Measurements from ENCODE around the gene GPR143. TPM values are rescaled to one million over a fixed set of nuclear protein-coding genes. Genes with fewer than 3 reads are reported as not detected.

GPR143 gene
- polyA plus RNA-seq, 2 of the 4 experiments (the other 2 are of a cell fraction), result not detected

GRCh38 chrX:9805956-9806355, 40.3 kb upstream of the GPR143 start:
- Histone ChIP-seq H3K4me2 (no peak overlapping the region), H3K9me3 (peaks cover under 1% of the 10 kb centered on the region; the same call in 1 of the 3 replicates), H3K27ac (no peak overlapping the region), H3K4me1 (no peaks in the 10 kb centered on the region), H3K4me3 (no peak overlapping the region)
- POLR2A ChIA-PET, result no interaction called here
- no peak for ATAC-seq
- no peak for FAIRE-seq
- DNase-seq (ENCODE audit: low read depth in 1 of 2, low spot score in 1 of 2), result no peak
- WGBS (ENCODE audit: missing lambda C conversion rate), result 82% methylated on average over 7 of the region's 7 CpGs
- CTCF ChIA-PET, result no interaction called here
- no peak for TF ChIP-seq HEYL (CRISPR knock-in tag; IDR thresholded peaks at IDR 0.05)
- TF ChIP-seq, protein P1, sequence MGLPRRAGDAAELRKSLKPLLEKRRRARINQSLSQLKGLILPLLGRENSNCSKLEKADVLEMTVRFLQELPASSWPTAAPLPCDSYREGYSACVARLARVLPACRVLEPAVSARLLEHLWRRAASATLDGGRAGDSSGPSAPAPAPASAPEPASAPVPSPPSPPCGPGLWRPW (IDR thresholded peaks at IDR 0.05), result no peak

- ATAC-seq (no peak), FAIRE-seq (no peak), DNase-seq (ENCODE audit: low read depth in 1 of 2, low spot score in 1 of 2) (no peak)
- WGBS (ENCODE audit: missing lambda C conversion rate), result 57% methylated on average over 5 of the region's 5 CpGs
- peaks cover 12% of the 10 kb centered on the region; the same call in 2 of the 3 replicates for H3K9me3 ChIP-seq
- no peak overlapping the region for H3K4me2 ChIP-seq
- TF ChIP-seq, protein P2, sequence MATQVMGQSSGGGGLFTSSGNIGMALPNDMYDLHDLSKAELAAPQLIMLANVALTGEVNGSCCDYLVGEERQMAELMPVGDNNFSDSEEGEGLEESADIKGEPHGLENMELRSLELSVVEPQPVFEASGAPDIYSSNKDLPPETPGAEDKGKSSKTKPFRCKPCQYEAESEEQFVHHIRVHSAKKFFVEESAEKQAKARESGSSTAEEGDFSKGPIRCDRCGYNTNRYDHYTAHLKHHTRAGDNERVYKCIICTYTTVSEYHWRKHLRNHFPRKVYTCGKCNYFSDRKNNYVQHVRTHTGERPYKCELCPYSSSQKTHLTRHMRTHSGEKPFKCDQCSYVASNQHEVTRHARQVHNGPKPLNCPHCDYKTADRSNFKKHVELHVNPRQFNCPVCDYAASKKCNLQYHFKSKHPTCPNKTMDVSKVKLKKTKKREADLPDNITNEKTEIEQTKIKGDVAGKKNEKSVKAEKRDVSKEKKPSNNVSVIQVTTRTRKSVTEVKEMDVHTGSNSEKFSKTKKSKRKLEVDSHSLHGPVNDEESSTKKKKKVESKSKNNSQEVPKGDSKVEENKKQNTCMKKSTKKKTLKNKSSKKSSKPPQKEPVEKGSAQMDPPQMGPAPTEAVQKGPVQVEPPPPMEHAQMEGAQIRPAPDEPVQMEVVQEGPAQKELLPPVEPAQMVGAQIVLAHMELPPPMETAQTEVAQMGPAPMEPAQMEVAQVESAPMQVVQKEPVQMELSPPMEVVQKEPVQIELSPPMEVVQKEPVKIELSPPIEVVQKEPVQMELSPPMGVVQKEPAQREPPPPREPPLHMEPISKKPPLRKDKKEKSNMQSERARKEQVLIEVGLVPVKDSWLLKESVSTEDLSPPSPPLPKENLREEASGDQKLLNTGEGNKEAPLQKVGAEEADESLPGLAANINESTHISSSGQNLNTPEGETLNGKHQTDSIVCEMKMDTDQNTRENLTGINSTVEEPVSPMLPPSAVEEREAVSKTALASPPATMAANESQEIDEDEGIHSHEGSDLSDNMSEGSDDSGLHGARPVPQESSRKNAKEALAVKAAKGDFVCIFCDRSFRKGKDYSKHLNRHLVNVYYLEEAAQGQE (IDR thresholded peaks at IDR 0.05), result no peak
- TF ChIP-seq TFCP2L1 (CRISPR knock-in tag; IDR thresholded peaks at IDR 0.05) (no peak), FOSL2 (IDR thresholded peaks at IDR 0.05) (no peak), FOSL2 (CRISPR knock-in tag; IDR thresholded peaks at IDR 0.05) (no peak), NR3C1 (IDR thresholded peaks at IDR 0.05) (no peak), ZC3H11A (IDR thresholded peaks at IDR 0.05) (no peak), RFX5 (IDR thresholded peaks at IDR 0.05) (no peak), ESRRA (IDR thresholded peaks at IDR 0.05; ENCODE audit: borderline replicate concordance, low read length) (no peak), NFE2L2 (conservative IDR thresholded peaks at IDR 0.05; ENCODE audit: low read length) (no peak), POLR2AphosphoS2 (conservative IDR thresholded peaks at IDR 0.05; ENCODE audit: low read length) (no peak), ZSCAN20 (CRISPR knock-in tag; IDR thresholded peaks at IDR 0.05) (no peak), MAZ (IDR thresholded peaks at IDR 0.05; ENCODE audit: borderline replicate concordance, low read depth, low read length) (no peak), CHD4 (IDR thresholded peaks at IDR 0.05; ENCODE audit: borderline replicate concordance) (no peak), NPAS2 (CRISPR knock-in tag; IDR thresholded peaks at IDR 0.05; ENCODE audit: borderline replicate concordance) (no peak), RCOR1 (IDR thresholded peaks at IDR 0.05; ENCODE audit: low read depth, low read length) (no peak), MYC (IDR thresholded peaks at IDR 0.05; ENCODE audit: borderline replicate concordance, low read length) (no peak), FOSB (CRISPR knock-in tag; IDR thresholded peaks at IDR 0.05) (no peak)
- POLR2A ChIA-PET, result no interaction called here
- no peak overlapping the region for H3K4me3 ChIP-seq
- CTCF ChIA-PET, result no interaction called here
- H3K27ac ChIP-seq, result no peak overlapping the region
- no peaks in the 10 kb centered on the region for H3K4me1 ChIP-seq
Observed at GRCh38 chrX:9804444-9804843, 38.8 kb upstream of the GPR143 start.

- TF ChIP-seq TFCP2L1 (CRISPR knock-in tag; IDR thresholded peaks at IDR 0.05) (no peak), USF2 (IDR thresholded peaks at IDR 0.05) (no peak)
- POLR2A ChIA-PET, result no interaction called here
- ATAC-seq (no peak), FAIRE-seq (no peak), DNase-seq (ENCODE audit: low read depth in 1 of 2, low spot score in 1 of 2) (no peak)
- Histone ChIP-seq H3K27ac (no peak overlapping the region), H3K4me2 (no peak overlapping the region), H3K4me3 (no peak overlapping the region), H3K9me3 (peaks cover 12% of the 10 kb centered on the region; the same call in 2 of the 3 replicates), H3K4me1 (no peaks in the 10 kb centered on the region)
- WGBS (ENCODE audit: missing lambda C conversion rate), result 37% methylated on average over 4 of the region's 4 CpGs
- CTCF ChIA-PET, result interaction anchor here (0.6 kb wide), 1 partner anchor 53 kb away, joined by 3 read pairs; no protein-coding TSS in a partner anchor
Observed at GRCh38 chrX:9802737-9803136, 37.1 kb upstream of the GPR143 start.
